Transverse colon (tissue), 4 donors: ENCODE measurements around the gene DGKD. TPM values are rescaled to one million over a fixed set of nuclear protein-coding genes. Genes with fewer than 3 reads are reported as not detected.

ENCODE experiments used
- DNase-seq: peaks from one replicate; pipeline ENCODE4 v3.0.0-alpha.2; 2019
- H3K27ac ChIP-seq, 4 donors: fragments of 200-600 bp; sonication (generic); 2 replicates each; pipeline ENCODE4 v1.5.1; 2016 to 2018; ENCODE audit warnings: inconsistent platforms in 4 of 4
- H3K27me3 ChIP-seq: fragments of 200-600 bp; sonication (generic); 2 replicates; pipeline ENCODE4 v1.5.1; 2017; ENCODE audit warnings: inconsistent platforms
- H3K36me3 ChIP-seq, 4 donors: fragments of 200-600 bp; sonication (generic); 2 replicates each; pipeline ENCODE4 v1.5.1; 2017 to 2019; ENCODE audit warnings: inconsistent platforms in 4 of 4
- H3K4me1 ChIP-seq, 4 donors: fragments of 200-600 bp; sonication (generic); 2 replicates each; pipeline ENCODE4 v1.5.1; 2017 to 2020; ENCODE audit warnings: inconsistent platforms in 4 of 4
- H3K4me3 ChIP-seq, 4 donors: fragments of 200-600 bp; sonication (generic); 1 replicate in 1 of 4; 2 replicates in 3 of 4; pipeline versions ENCODE4 v1.5.1 to v1.6.1; 2017 to 2019; ENCODE audit warnings: inconsistent platforms in 4 of 4
- H3K9me3 ChIP-seq, 2 donors: fragments of 200-600 bp; sonication (generic); 2 replicates each; pipeline ENCODE4 v1.5.1; 2017 to 2019; ENCODE audit warnings: inconsistent platforms in 2 of 2
- EP300 ChIP-seq: sonication (generic); formaldehyde crosslinking; IDR thresholded peaks from one replicate; pipeline ENCODE4 v1.6.1; 2017; ENCODE audit warnings: antibody characterized with exemption, low read depth
- POLR2A ChIP-seq: fragments of 450-650 bp; IDR thresholded peaks from one replicate; pipeline ENCODE4 v1.6.1; 2016; ENCODE audit warnings: antibody characterized with exemption, mild to moderate bottlenecking, moderate library complexity
- POLR2AphosphoS5 ChIP-seq, 3 donors: sonication (generic); formaldehyde crosslinking; IDR thresholded peaks; one replicate each; pipeline ENCODE4 v1.6.1; 2016; ENCODE audit warnings: antibody characterized with exemption in 3 of 3
- WGBS, 2 donors: methylation state at CpG; one replicate each; pipeline ENCODE4 v1.1.5; 2018; ENCODE audit warnings: low coverage in 1 of 2; 5-methylcytosine and 5-hydroxymethylcytosine counted together
- in situ Hi-C, 4 donors: fragments of 200-750 bp; cut with MboI; loops; one replicate each; pipeline versions ENCODE4 v1.15.0 to v1.15.1; 2017; ENCODE audit warnings: low sequenced_read_pairs in 3 of 4, low pct_ligation_motif_present in 1 of 4, low pct_unique_long_range_greater_than_20kb in 1 of 4
- intact Hi-C: fragments of 100-400 bp; cut with DNase I; formaldehyde crosslinking; loops from one replicate; pipeline ENCODE4 v1.15.1; 2023; ENCODE audit warnings: low total_unique reads
- total RNA-seq, 4 donors: library from RNA; depleted of rRNA; stranded (reverse); fragments of >200 nt; gene quantifications; one replicate each; pipeline ENCODE4 v1.1.0, GENCODE V29; 2016
- TF ChIP-seq, protein P1 (sequence below), 5 experiments: fragments of 200-600 bp in 3 of 5; fragments of 450-650 bp in 2 of 5; sonication (generic) in 3 of 5; IDR thresholded peaks; 1 replicate in 2 of 5; 2 replicates in 3 of 5; pipeline ENCODE4 v1.5.1; 2016 to 2017; ENCODE audit warnings: antibody characterized with exemption in 5 of 5, inconsistent platforms in 3 of 5, mild to moderate bottlenecking in 2 of 5, moderate library complexity in 1 of 5

Gene DGKD
- total RNA-seq, 4 donors from 2014 or later = 55.7 to 166 (median 91.5) TPM

DNA sequence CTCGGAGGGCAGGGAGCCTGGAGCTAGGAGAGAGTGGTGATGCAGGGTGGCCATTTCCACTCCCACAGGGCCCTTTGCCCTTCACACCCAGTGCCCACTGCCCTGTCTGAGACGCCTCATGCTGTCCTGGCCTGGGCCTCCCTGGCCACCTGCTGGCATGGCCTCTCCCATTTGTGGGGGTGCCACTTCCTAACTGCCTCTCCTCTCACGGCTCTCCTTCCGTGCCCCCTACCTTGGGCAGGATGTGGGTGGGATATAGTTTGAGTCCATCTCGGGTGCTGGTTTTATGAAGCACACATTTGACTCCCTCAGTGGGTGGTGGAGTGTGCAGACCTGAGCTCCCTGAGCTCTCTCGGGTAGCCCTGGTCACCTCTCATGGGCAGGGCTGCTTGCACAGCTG, 46.0 kb downstream of the DGKD start:
- Histone ChIP-seq H3K36me3 (no peaks in the 10 kb centered on the region), H3K4me1 (peaks cover 0 to 14% (median 7%) of the 10 kb centered on the region in 4 donors), H3K9me3 (no peaks in the 10 kb centered on the region), H3K27ac (no peak overlapping the region), H3K27me3 (no peaks in the 10 kb centered on the region), H3K4me3 (no peak overlapping the region)
- no peak for DNase-seq
- intact Hi-C loops = no loop called here
- TF ChIP-seq POLR2AphosphoS5 (IDR thresholded peaks at IDR 0.05) (no peak), POLR2A (no peak), EP300 (no peak)
- TF ChIP-seq, protein P1, sequence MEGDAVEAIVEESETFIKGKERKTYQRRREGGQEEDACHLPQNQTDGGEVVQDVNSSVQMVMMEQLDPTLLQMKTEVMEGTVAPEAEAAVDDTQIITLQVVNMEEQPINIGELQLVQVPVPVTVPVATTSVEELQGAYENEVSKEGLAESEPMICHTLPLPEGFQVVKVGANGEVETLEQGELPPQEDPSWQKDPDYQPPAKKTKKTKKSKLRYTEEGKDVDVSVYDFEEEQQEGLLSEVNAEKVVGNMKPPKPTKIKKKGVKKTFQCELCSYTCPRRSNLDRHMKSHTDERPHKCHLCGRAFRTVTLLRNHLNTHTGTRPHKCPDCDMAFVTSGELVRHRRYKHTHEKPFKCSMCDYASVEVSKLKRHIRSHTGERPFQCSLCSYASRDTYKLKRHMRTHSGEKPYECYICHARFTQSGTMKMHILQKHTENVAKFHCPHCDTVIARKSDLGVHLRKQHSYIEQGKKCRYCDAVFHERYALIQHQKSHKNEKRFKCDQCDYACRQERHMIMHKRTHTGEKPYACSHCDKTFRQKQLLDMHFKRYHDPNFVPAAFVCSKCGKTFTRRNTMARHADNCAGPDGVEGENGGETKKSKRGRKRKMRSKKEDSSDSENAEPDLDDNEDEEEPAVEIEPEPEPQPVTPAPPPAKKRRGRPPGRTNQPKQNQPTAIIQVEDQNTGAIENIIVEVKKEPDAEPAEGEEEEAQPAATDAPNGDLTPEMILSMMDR (IDR thresholded peaks at IDR 0.05) = no peak
- 79% methylated on average over 6 of the region's 6 CpGs; no CpG with 5 or more reads in 1 of the 2 donors for WGBS, 2 donors
- in situ Hi-C loops = no loop called here

GRCh38 chr2:233400961-233401360, 46.7 kb downstream of the DGKD start:
- TF ChIP-seq POLR2A = no peak
- Histone ChIP-seq H3K9me3 (no peaks in the 10 kb centered on the region), H3K36me3 (no peaks in the 10 kb centered on the region), H3K4me1 (peaks cover 0 to 14% (median 7%) of the 10 kb centered on the region in 4 donors), H3K27me3 (no peaks in the 10 kb centered on the region), H3K4me3 (no peak overlapping the region), H3K27ac (no peak overlapping the region)
- in situ Hi-C loops = no loop called here
- 98% methylated on average over 3 of the region's 3 CpGs; no CpG with 5 or more reads in 1 of the 2 donors for WGBS, 2 donors
- DNase-seq = no peak
- intact Hi-C loops = no loop called here

DNA sequence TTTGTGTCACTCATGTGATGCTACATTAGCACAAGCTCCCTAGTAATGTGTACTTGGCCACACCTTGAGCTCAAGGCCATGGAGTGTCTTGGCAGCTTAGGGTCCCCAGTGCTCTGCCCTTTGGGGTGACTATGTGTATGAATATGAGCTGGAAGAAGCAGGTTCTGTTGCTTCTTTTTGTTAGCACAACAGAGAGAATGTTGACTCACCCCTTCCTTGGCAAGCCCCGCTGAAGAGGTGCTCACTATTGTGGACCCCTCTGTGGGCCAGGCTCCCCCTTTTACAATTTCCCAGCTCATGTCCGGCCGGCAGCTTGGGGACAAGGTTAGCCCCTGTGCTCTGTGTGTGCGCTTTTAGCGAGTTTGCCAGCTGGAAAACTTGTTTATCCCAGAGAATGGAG, 48.1 kb downstream of the DGKD start:
- Histone ChIP-seq H3K4me3 (no peak overlapping the region), H3K27ac (peak overlapping the region; percentile 48 to 55 (median 49)), H3K4me1 (peaks cover 0 to 15% (median 7%) of the 10 kb centered on the region in 4 donors), H3K36me3 (no peaks in the 10 kb centered on the region), H3K9me3 (no peaks in the 10 kb centered on the region), H3K27me3 (no peaks in the 10 kb centered on the region)
- no peak for TF ChIP-seq EP300
- no peak for TF ChIP-seq POLR2A
- TF ChIP-seq, protein P1 (IDR thresholded peaks at IDR 0.05) = no peak
- TF ChIP-seq POLR2AphosphoS5 (IDR thresholded peaks at IDR 0.05) = no peak
- in situ Hi-C loops = no loop called here
- DNase-seq = no peak
- intact Hi-C loops = no loop called here
- 79% methylated on average over 5 of the region's 5 CpGs; no CpG with 5 or more reads in 1 of the 2 donors for WGBS, 2 donors

DNA sequence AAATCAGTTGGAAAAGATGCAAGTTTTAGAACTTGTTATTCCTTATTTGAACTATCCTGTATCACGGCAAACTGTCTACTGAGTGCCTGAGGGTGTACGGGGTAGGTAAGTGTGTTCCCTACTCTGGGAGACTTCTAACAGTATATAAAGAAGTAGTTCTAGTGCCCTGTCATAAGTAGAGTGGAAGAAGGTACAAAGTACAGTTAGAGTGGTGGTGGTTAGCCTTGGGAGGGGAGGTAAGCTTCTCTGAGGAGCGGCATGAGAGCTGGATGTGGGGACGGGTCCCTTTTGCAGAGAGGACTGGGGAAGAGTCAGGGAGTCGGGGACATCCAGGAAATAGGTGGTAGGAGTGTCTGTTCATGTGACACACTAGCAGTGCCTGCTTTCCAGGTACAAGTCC, 48.5 kb downstream of the DGKD start:
- DNase-seq = no peak
- H3K4me3 ChIP-seq = no peak overlapping the region
- TF ChIP-seq POLR2A (peak; percentile 34), EP300 (no peak)
- H3K4me1 ChIP-seq = peaks cover 0 to 18% (median 9%) of the 10 kb centered on the region in 4 donors
- H3K9me3 ChIP-seq = no peaks in the 10 kb centered on the region
- intact Hi-C loops (no loop called here), in situ Hi-C loops (no loop called here)
- H3K27me3 ChIP-seq = no peaks in the 10 kb centered on the region
- H3K36me3 ChIP-seq = no peaks in the 10 kb centered on the region
- WGBS, 2 donors = 53 to 57% methylated on average over 5 of the region's 5 CpGs
- peak overlapping the region; percentile 48 to 55 (median 49) for H3K27ac ChIP-seq

GRCh38 chr2:233404222-233404621, 49.9 kb downstream of the DGKD start:
- H3K4me1 ChIP-seq = peaks cover 4 to 31% (median 21%) of the 10 kb centered on the region in 4 donors

More at GRCh38 chr2:233404222-233404621, 49.9 kb downstream of the DGKD start:
- no peaks in the 10 kb centered on the region for H3K9me3 ChIP-seq
- no peaks in the 10 kb centered on the region for H3K36me3 ChIP-seq
- intact Hi-C loops = no loop called here
- H3K4me3 ChIP-seq = no peak overlapping the region
- H3K27ac ChIP-seq = peak overlapping the region in 2 of 4 donors; percentile 11 to 13
- in situ Hi-C loops = no loop called here
- no peaks in the 10 kb centered on the region for H3K27me3 ChIP-seq
- DNase-seq = peak; percentile 75
- TF ChIP-seq, protein P1 (IDR thresholded peaks at IDR 0.05) = peak; percentile 50 to 82 (median 68)
- TF ChIP-seq POLR2A = no peak
